ENCODE data around the gene GNS.

GRCh38 chr12:64695550-64695949 is 63.7 kb downstream of the GNS start:
- TF ChIP-seq FOXA1 (IDR thresholded peaks at IDR 0.05) = no peak
- TF ChIP-seq SP1 (IDR thresholded peaks at IDR 0.05) = no peak
- TF ChIP-seq L3MBTL2 (conservative IDR thresholded peaks at IDR 0.05) = no peak
- no peak for TF ChIP-seq BHLHE40 (IDR thresholded peaks at IDR 0.05; ENCODE audit: borderline replicate concordance)
- TF ChIP-seq TARDBP (IDR thresholded peaks at IDR 0.05) = no peak
- TF ChIP-seq CTBP1 (IDR thresholded peaks at IDR 0.05; ENCODE audit: borderline replicate concordance) = no peak

Data from HEK293T (cell line).